ENCODE results near the gene JPT1.
A peak's percentile ranks its signal among the peaks of the same experiment; 100 is the strongest.
"Not testable (repeated sequence)": the region's sequence is repeated elsewhere in the genome, so short reads cannot be mapped to it uniquely, and the experiment has no call there.

JPT1 gene

DNA sequence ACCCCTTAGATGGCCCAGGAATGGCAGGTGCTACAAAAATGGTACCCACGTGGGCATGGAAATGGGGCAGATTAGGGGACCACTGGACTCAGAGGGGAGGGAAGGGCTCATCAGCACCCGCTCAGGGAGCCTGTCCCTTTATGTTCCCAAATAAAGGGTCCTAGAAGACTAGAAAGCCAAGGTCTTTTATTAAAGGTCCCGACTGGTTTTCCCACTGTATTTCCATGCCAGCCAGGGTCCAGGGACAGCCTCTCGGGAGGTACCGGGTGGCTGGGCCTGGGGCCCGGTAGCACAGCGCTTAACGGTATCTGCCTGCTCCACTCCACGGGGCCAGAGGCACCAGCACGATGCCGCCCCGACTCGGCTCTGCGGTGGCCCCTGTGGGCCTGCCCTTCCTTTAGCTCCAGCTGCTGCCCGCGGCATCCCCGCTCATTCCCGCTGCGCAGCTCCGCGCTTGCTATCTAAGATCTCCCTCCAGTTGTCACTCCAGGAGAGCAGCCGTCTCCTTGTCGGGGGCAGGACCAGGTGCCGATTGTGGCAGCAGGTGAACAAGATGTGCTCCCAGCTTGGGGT, 24.2 kb downstream of the JPT1 start:
- Histone ChIP-seq H3K36me3 (replicated peaks; ENCODE audit: insufficient read depth, low read length) (no peaks in the 10 kb centered on the region), H3K4me2 (ENCODE audit: low read depth, low read length) (peak overlapping the region; percentile 90), H3K4me3 (ENCODE audit: low read length) (no peak overlapping the region), H3K79me2 (ENCODE audit: low read length) (peaks cover 6% of the 10 kb centered on the region; the same call in 1 of the 2 replicates), H3K27me3 (replicated peaks; ENCODE audit: insufficient read depth, low read length) (no peaks in the 10 kb centered on the region), H3F3A (ENCODE audit: insufficient read depth, low read length) (no peaks in the 10 kb centered on the region), H3K9me2 (replicated peaks; ENCODE audit: insufficient read depth, low read length) (no peaks in the 10 kb centered on the region), H4K20me1 (ENCODE audit: insufficient read depth, low read length) (no peaks in the 10 kb centered on the region), H3K27ac (ENCODE audit: low read length) (no peak overlapping the region), H3K9me3 (replicated peaks; ENCODE audit: insufficient read depth, low read length) (no peaks in the 10 kb centered on the region), H3K4me1 (ENCODE audit: low read length) (peaks cover 7% of the 10 kb centered on the region), H3K9ac (ENCODE audit: low read length) (no peak overlapping the region), H2AFZ (ENCODE audit: low read length) (no peak overlapping the region)
- no peak for TF ChIP-seq EZH2phosphoT487 (IDR thresholded peaks at IDR 0.05; ENCODE audit: low read length)
- TF ChIP-seq, protein P1, sequence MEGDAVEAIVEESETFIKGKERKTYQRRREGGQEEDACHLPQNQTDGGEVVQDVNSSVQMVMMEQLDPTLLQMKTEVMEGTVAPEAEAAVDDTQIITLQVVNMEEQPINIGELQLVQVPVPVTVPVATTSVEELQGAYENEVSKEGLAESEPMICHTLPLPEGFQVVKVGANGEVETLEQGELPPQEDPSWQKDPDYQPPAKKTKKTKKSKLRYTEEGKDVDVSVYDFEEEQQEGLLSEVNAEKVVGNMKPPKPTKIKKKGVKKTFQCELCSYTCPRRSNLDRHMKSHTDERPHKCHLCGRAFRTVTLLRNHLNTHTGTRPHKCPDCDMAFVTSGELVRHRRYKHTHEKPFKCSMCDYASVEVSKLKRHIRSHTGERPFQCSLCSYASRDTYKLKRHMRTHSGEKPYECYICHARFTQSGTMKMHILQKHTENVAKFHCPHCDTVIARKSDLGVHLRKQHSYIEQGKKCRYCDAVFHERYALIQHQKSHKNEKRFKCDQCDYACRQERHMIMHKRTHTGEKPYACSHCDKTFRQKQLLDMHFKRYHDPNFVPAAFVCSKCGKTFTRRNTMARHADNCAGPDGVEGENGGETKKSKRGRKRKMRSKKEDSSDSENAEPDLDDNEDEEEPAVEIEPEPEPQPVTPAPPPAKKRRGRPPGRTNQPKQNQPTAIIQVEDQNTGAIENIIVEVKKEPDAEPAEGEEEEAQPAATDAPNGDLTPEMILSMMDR (IDR thresholded peaks at IDR 0.05; ENCODE audit: low read length) = no peak
- no peak for TF ChIP-seq EZH2 (optimal IDR thresholded peaks at IDR 0.05; ENCODE audit: low read depth, low read length)
- DNase-seq = no peak

DNA sequence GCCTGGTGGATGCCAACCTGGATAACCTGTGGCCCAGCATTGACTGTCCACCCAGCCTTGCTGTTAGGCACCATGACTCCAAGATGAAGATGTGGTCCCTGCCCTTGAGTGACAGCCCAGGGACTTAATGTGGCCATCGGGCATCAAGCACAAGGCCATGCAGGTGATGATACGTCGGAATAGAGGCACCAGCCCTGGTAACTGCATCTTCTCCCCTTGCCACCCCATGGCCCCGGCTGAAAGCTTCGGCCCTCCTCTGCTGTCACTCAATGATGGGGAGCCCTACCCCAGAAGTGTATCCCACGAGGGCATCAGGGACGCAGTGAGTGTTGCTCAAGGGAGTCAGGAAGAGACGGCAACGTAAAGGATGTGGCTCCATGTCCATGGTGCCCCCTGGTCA, 24.7 kb downstream of the JPT1 start:
- Histone ChIP-seq H3F3A (ENCODE audit: insufficient read depth, low read length) (no peaks in the 10 kb centered on the region), H3K27ac (ENCODE audit: low read length) (no peak overlapping the region), H4K20me1 (ENCODE audit: insufficient read depth, low read length) (no peaks in the 10 kb centered on the region), H3K36me3 (replicated peaks; ENCODE audit: insufficient read depth, low read length) (no peaks in the 10 kb centered on the region), H3K4me3 (ENCODE audit: low read length) (no peak overlapping the region), H3K4me2 (ENCODE audit: low read depth, low read length) (no peak overlapping the region), H3K79me2 (ENCODE audit: low read length) (peaks cover 6% of the 10 kb centered on the region; the same call in 1 of the 2 replicates), H2AFZ (ENCODE audit: low read length) (no peak overlapping the region), H3K4me1 (ENCODE audit: low read length) (peaks cover 7% of the 10 kb centered on the region), H3K9ac (ENCODE audit: low read length) (no peak overlapping the region), H3K9me3 (replicated peaks; ENCODE audit: insufficient read depth, low read length) (no peaks in the 10 kb centered on the region), H3K9me2 (replicated peaks; ENCODE audit: insufficient read depth, low read length) (no peaks in the 10 kb centered on the region), H3K27me3 (replicated peaks; ENCODE audit: insufficient read depth, low read length) (no peaks in the 10 kb centered on the region)
- no peak for DNase-seq
- no peak for TF ChIP-seq EZH2phosphoT487 (IDR thresholded peaks at IDR 0.05; ENCODE audit: low read length)
- TF ChIP-seq, protein P1 (IDR thresholded peaks at IDR 0.05; ENCODE audit: low read length) = no peak
- no peak for TF ChIP-seq EZH2 (optimal IDR thresholded peaks at IDR 0.05; ENCODE audit: low read depth, low read length)

DNA sequence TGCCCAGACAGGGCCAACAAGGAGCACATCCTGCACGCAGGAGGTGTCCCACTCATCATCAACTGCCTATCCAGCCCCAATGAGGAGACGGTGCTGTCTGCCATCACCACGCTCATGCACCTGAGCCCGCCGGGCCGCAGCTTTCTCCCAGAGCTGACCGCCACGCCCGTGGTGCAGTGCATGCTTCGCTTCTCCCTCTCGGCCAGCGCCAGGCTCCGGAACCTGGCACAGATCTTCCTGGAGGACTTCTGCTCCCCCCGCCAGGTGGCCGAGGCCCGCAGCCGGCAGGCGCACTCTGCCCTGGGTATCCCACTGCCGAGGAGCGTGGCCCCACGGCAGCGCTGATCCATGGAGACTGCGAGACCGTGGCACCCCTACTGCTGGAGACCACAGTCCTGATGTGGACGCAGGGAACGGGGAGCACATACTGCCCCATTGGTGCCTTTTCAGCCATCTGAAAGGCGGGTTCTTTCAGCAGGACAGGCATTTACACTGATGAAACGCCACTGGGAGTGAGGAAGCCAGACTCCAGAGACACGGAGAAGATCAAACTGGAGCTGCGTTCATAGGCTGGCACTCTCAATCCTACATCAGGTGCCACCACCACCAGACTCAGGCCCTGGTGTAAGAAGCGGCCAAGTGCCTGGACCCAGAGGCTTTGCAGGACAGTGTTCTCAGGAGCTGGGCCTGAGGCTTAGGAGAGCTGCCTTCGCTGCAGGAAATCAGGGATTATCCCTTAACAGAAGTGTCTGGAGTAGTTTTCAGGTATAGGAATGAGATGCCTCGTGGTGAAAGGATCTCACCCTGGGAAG, 25.4 kb downstream of the JPT1 start:
- peaks cover 7% of the 10 kb centered on the region for H3K4me1 ChIP-seq (ENCODE audit: low read length)
- H3K27ac ChIP-seq (ENCODE audit: low read length) = no peak overlapping the region
- H3K36me3 ChIP-seq (replicated peaks; ENCODE audit: insufficient read depth, low read length) = no peaks in the 10 kb centered on the region

DNA sequence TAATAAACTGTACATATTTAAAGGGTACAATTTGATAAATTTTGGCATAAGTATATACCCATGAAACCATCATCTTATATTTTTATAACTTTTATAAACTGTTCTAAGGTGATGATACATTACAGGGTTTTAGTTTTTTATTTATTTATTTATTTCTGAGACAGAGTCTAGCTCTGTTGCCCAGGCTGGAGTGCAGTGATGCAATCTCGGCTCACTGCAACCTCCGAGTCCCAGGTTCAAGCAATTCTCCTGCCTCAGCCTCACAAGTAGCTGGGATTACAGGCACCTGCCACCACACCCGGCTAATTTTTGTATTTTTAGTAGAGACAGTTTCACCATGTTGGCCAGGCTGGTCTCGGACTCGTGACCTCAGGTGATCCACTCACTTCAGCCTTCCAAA, 26.4 kb downstream of the JPT1 start:
- not testable (repeated sequence) for H3K9me3 ChIP-seq (replicated peaks; ENCODE audit: insufficient read depth, low read length); H4K20me1 ChIP-seq (ENCODE audit: insufficient read depth, low read length); H3K4me1 ChIP-seq (ENCODE audit: low read length); H3K27ac ChIP-seq (ENCODE audit: low read length); H3K36me3 ChIP-seq (replicated peaks; ENCODE audit: insufficient read depth, low read length); DNase-seq; H3K9ac ChIP-seq (ENCODE audit: low read length); H3K4me3 ChIP-seq (ENCODE audit: low read length); H3K4me2 ChIP-seq (ENCODE audit: low read depth, low read length); H3K27me3 ChIP-seq (replicated peaks; ENCODE audit: insufficient read depth, low read length); H3F3A ChIP-seq (ENCODE audit: insufficient read depth, low read length); H3K9me2 ChIP-seq (replicated peaks; ENCODE audit: insufficient read depth, low read length); H2AFZ ChIP-seq (ENCODE audit: low read length); H3K79me2 ChIP-seq (ENCODE audit: low read length)

More for the DNA sequence above, 25.4 kb downstream of the JPT1 start:
- no peaks in the 10 kb centered on the region for H3K9me3 ChIP-seq (replicated peaks; ENCODE audit: insufficient read depth, low read length)
- no peak overlapping the region for H3K4me3 ChIP-seq (ENCODE audit: low read length)
- H3K9ac ChIP-seq (ENCODE audit: low read length) = no peak overlapping the region
- TF ChIP-seq EZH2 (optimal IDR thresholded peaks at IDR 0.05; ENCODE audit: low read depth, low read length) (no peak), EZH2phosphoT487 (IDR thresholded peaks at IDR 0.05; ENCODE audit: low read length) (no peak)
- TF ChIP-seq, protein P1 (IDR thresholded peaks at IDR 0.05; ENCODE audit: low read length) = no peak
- peaks cover 6% of the 10 kb centered on the region; the same call in 1 of the 2 replicates for H3K79me2 ChIP-seq (ENCODE audit: low read length)
- no peaks in the 10 kb centered on the region for H3F3A ChIP-seq (ENCODE audit: insufficient read depth, low read length)
- no peak overlapping the region for H2AFZ ChIP-seq (ENCODE audit: low read length)
- DNase-seq = no peak
- no peaks in the 10 kb centered on the region for H4K20me1 ChIP-seq (ENCODE audit: insufficient read depth, low read length)
- no peaks in the 10 kb centered on the region for H3K9me2 ChIP-seq (replicated peaks; ENCODE audit: insufficient read depth, low read length)
- no peaks in the 10 kb centered on the region for H3K27me3 ChIP-seq (replicated peaks; ENCODE audit: insufficient read depth, low read length)
- H3K4me2 ChIP-seq (ENCODE audit: low read depth, low read length) = no peak overlapping the region
